C4-2B (cell line): ENCODE measurements around the gene SLC9A7.

Experiments used
- ZFX ChIP-seq: fragments of 450-650 bp; IDR thresholded peaks from 2 replicates; pipeline ENCODE4 v1.6.1; 2017
- TF ChIP-seq, protein P1 (sequence below): fragments of 450-650 bp; conservative IDR thresholded peaks from 2 replicates; pipeline ENCODE4 v1.5.1; 2017; ENCODE audit warnings: mild to moderate bottlenecking

DNA sequence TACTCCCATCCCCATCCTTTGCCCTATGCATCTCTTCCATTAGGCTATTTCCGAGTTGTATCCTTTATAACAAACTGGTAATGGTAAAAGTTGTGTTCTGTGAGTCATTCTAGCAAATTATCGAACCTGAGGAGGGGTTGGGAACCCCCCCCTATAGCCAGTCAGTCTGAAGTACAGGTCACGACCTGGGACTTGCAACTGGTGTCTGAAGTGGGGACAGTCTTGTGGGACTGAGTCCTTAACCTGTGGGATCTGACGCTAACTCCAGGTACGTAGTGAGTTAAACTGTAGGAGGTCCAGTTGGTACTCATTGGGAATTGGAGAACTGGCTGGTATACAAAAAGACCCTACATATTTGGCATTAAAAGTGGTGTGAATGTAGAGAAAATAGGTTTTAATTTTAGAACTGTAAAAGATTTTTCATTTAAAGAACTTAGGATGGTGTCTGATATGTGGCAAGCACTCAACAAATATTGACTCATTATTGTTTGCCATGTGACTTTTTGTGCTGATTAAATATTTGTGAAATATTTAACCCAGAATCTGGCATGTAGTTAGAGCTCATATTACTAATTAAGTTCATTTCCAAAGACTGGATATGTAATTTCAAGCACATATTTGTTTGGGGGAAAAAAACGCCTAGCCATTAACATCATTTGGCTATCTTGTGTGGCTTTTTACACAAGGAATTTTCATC is 134.7 kb downstream of the SLC9A7 start:
- TF ChIP-seq, protein P1, sequence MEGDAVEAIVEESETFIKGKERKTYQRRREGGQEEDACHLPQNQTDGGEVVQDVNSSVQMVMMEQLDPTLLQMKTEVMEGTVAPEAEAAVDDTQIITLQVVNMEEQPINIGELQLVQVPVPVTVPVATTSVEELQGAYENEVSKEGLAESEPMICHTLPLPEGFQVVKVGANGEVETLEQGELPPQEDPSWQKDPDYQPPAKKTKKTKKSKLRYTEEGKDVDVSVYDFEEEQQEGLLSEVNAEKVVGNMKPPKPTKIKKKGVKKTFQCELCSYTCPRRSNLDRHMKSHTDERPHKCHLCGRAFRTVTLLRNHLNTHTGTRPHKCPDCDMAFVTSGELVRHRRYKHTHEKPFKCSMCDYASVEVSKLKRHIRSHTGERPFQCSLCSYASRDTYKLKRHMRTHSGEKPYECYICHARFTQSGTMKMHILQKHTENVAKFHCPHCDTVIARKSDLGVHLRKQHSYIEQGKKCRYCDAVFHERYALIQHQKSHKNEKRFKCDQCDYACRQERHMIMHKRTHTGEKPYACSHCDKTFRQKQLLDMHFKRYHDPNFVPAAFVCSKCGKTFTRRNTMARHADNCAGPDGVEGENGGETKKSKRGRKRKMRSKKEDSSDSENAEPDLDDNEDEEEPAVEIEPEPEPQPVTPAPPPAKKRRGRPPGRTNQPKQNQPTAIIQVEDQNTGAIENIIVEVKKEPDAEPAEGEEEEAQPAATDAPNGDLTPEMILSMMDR = no peak
- TF ChIP-seq ZFX = no peak
